Lung (tissue), 12 donors: ENCODE data around the gene CYP19A1. TPM values are rescaled to one million over a fixed set of nuclear protein-coding genes. Genes with fewer than 3 reads are reported as not detected.

Experiments
- ATAC-seq: fragments of 200-7000 bp; cut with Tn5 transposase; one replicate; pipeline ENCODE4 v1.9.1; 2020; ENCODE audit warnings: moderate number of reproducible peaks; ENCODE audit not compliant: insufficient read depth, low FRiP score
- DNase-seq, 3 donors: peaks; one replicate each; pipeline ENCODE4 v3.0.0-alpha.2; 2013 to 2017
- H3K27ac ChIP-seq, 2 donors: one replicate each; pipeline ENCODE4 v1.5.1; 2013; ENCODE audit warnings: mild to moderate bottlenecking in 2 of 2, moderate library complexity in 2 of 2, control low read depth in 1 of 2, inconsistent platforms in 1 of 2, low read depth in 1 of 2, low read length in 1 of 2
- H3K27me3 ChIP-seq, 3 donors: one replicate each; pipeline ENCODE4 v1.5.1; 2013; ENCODE audit warnings: low read length in 2 of 3; ENCODE audit not compliant: control insufficient read depth in 3 of 3, insufficient read depth in 3 of 3
- H3K36me3 ChIP-seq, 4 donors: one replicate each; pipeline ENCODE4 v1.5.1; 2013; ENCODE audit warnings: low read length in 4 of 4, mild to moderate bottlenecking in 1 of 4, moderate library complexity in 1 of 4; ENCODE audit not compliant: control insufficient read depth in 4 of 4, insufficient read depth in 4 of 4
- H3K4me1 ChIP-seq, 5 donors: one replicate each; pipeline ENCODE4 v1.5.1; 2013; ENCODE audit warnings: low read length in 5 of 5, mild to moderate bottlenecking in 2 of 5, moderate library complexity in 1 of 5; ENCODE audit not compliant: control insufficient read depth in 5 of 5, insufficient read depth in 5 of 5
- H3K4me3 ChIP-seq: one replicate; pipeline ENCODE4 v1.5.1; 2013; ENCODE audit warnings: mild to moderate bottlenecking, control low read depth, moderate library complexity
- H3K9ac ChIP-seq, 2 donors: one replicate each; pipeline ENCODE4 v1.5.1; 2013; ENCODE audit warnings: low read length in 2 of 2, control low read depth in 1 of 2; ENCODE audit not compliant: insufficient read depth in 1 of 2
- H3K9me3 ChIP-seq, 4 donors: one replicate each; pipeline ENCODE4 v1.5.1; 2013; ENCODE audit warnings: low read length in 3 of 4, mild to moderate bottlenecking in 1 of 4, moderate library complexity in 1 of 4; ENCODE audit not compliant: control insufficient read depth in 4 of 4, insufficient read depth in 3 of 4
- CTCF ChIP-seq: IDR thresholded peaks from 2 replicates; pipeline ENCODE4 v1.5.1; 2012; ENCODE audit warnings: mild to moderate bottlenecking; ENCODE audit errors: control extremely low read depth, extremely low read depth
- WGBS, 2 donors: extraction: QIAGEN DNeasy Blood & Tissue Kit; methylation state at CpG; one replicate each; pipeline ENCODE4 v1.1.7; 2013; 5-methylcytosine and 5-hydroxymethylcytosine counted together
- polyA plus RNA-seq, 2 donors: library from polyadenylated mRNA; stranded (reverse); fragments of 200-250 nt; gene quantifications; one replicate each; pipeline ENCODE4 v1.2.1, GENCODE V29; 2013
- total RNA-seq, 2 donors: library from RNA; depleted of rRNA in 1 of 2; stranded (reverse); fragments of >200 nt in 1 of 2; gene quantifications; one replicate each; pipeline ENCODE4 v1.2.1, GENCODE V29; 2014 to 2021
- donor health status: control.
- donor health status: control.
- donor health status: Bipolar disorder and iron deficiency.
- donor health status: healthy.
- donor health status: DM: yes; HTN: yes; CAD: no.

CYP19A1 gene
- total and polyA plus RNA-seq, 4 donors, result 0.37 to 9.6 (median 2.4) TPM

DNA sequence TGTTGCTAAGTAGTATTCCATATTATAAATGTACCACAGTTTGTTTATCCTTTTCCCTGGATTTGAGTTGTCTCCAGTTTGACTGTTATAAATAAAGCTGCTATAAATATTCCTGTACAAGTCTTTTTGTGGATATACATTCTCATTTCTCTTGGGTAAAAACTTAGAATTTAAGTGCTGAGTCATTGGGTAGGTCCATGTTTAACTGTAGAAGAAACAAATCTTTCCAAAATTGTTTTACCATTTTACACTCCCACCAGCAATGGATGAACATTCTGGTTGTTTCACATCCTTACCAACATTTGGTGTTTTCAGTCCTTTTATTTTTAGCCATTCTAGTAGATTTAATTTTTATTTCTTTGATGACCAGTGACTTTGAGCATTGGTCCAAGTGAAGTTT is 169.7 kb downstream of the CYP19A1 start:
- no peak overlapping the region for H3K27ac ChIP-seq
- no peak overlapping the region for H3K9ac ChIP-seq
- no peaks in the 10 kb centered on the region for H3K9me3 ChIP-seq
- peaks cover 0 to 9% (median 5%) of the 10 kb centered on the region in 5 donors for H3K4me1 ChIP-seq
- TF ChIP-seq CTCF, result no peak
- ATAC-seq (no peak), DNase-seq (no peak)
- no peaks in the 10 kb centered on the region for H3K36me3 ChIP-seq
- H3K27me3 ChIP-seq, result no peaks in the 10 kb centered on the region
- no peak overlapping the region for H3K4me3 ChIP-seq

GRCh38 chr15:51163843-51164242 is 174.6 kb downstream of the CYP19A1 start:
- H3K27ac ChIP-seq, result no peak overlapping the region
- H3K27me3 ChIP-seq, result no peaks in the 10 kb centered on the region
- H3K36me3 ChIP-seq, result no peaks in the 10 kb centered on the region
- ATAC-seq (no peak), DNase-seq (no peak)
- H3K4me1 ChIP-seq, result peaks cover 0 to 3% (median 0%) of the 10 kb centered on the region in 5 donors
- TF ChIP-seq CTCF, result no peak
- no peak overlapping the region for H3K9ac ChIP-seq
- H3K4me3 ChIP-seq, result no peak overlapping the region
- H3K9me3 ChIP-seq, result no peaks in the 10 kb centered on the region
- 37 to 45% methylated on average over 9 of the region's 9 CpGs for WGBS, 2 donors

DNA sequence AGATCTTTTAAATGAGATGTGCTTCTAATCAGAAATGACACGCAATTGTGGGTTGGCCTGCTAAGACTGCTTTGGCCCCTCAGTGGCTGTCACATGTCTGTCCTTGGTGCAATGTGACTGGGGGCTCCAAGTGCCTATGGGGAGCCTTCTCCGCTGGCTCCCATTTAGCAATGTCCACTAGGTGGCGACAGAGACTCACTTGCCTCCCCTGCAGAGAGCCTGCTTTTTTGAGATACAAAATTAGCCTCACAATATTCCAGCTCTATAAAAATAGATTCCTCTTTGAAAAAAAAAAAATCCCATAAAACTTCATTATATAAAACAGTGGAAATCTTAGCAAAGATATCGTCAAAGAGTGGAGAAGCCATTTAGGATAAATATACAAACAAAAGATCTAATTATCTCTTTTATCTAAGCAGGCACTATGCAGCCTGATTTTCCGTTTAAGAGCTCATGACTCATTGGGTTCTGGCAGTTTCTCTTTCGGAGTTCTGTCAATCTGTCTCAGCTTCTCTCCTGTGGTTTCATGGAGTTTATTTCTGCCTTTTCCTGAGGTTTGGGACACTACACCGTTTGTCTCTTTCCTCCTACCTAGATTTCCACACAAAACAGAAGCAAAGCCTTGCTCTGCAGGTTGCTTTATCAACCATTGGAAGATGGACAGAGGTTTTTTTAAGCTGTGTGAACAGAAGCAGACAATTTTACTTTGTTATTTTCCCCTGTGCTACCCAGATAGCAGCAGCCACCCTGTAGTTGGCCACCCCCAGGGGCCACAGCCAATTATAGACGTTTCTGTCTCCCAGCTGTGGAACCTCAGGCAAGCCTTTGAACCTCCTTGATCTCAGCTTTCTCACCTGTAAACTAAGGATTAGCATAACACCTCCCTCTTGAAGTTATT is 175.3 kb downstream of the CYP19A1 start:
- no peak overlapping the region for H3K9ac ChIP-seq
- 3 to 4% methylated on average over 8 of the region's 8 CpGs for WGBS, 2 donors

More for the DNA sequence above, 175.3 kb downstream of the CYP19A1 start:
- TF ChIP-seq CTCF, result peak; percentile 86
- peak; percentile 60 to 74 (median 64) for DNase-seq
- H3K9me3 ChIP-seq, result no peaks in the 10 kb centered on the region
- peaks cover 0 to 3% (median 0%) of the 10 kb centered on the region in 5 donors for H3K4me1 ChIP-seq
- H3K27me3 ChIP-seq, result no peaks in the 10 kb centered on the region
- H3K27ac ChIP-seq, result peak overlapping the region in 1 of 2 donors; percentile 62
- H3K4me3 ChIP-seq, result no peak overlapping the region
- H3K36me3 ChIP-seq, result no peaks in the 10 kb centered on the region
- ATAC-seq, result peak; percentile 74
